ENCODE data around the gene NISCH.

NISCH gene

DNA sequence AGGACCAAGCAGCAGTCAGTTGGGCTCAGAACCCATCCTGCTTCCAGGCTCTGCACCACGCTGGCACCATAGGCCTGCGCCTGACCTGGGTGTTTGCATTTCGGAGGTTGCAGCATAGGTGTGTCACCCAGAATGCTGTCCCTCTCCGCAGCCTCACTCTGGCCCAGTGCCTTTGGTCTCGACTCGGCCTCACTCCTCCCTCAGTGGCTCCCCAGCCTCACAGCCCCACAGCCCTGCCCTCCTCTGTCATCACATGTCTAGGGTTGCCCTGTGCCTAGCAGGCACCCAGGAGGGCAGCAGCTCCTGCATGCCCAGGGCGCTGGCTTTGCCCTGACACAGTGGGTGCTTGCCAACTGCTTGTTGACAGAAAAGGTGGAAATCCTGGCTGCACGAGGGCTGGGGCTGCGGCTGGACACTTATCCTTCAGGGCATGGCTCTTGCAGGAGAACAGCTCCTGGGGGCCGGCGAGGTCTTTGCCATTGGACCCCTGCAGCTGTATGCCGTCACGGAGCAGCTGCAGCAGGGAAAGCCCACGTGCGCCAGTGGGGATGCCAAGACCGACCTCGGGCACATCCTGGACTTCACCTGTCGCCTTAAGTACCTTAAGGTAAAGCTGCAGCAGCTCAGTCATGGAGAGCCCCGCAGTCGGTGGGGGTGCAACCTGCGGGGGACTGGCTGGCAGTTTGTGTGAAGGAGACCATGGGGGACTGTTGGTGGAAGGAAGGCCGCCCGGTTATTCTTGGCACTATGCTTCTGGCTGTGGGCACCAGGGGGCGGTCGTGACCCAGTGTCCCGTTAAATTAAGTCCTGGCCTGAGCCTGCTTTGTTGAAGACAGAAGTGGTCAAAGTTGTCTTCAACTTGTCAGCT, 16.2 kb downstream of the NISCH start:
- DNase-seq (ENCODE audit: low read depth in 3 of 3), result peak in 1 of 3 experiments; percentile 33

DNA sequence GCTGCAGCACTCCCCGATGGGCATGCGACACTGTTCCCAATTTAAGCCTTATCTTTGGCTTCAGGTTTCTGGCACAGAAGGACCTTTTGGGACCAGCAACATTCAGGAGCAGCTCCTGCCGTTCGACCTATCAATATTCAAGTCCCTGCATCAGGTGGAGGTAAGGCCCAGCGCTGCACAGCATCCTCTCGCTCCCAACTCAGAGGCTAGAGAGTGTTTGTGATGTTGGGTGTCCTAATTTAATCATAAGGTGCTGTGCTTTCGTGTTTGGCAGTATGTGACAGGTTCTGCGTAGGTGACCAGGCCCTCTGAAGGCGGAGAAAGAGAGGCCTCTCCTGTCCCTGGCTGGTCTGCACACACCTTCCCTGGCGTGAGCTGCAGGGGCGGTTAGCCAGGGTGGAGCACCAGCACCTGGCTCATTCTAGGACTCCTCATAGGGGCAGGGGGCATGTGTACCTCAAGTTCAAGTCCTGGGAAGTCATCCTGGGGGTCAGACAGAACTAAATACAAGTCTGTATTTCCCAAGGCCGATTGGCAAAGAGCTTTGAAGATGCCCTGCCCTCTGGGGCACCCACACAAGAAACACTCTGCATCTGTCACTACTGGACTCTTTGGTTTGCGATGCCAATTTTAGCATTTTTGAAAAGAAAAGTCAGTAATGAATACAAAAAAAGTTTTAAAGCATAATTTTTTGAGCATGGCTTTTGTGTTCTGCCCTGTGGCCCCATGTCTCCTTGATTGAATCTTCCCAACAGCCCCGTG, 17.0 kb downstream of the NISCH start:
- no peak for DNase-seq (ENCODE audit: low read depth in 3 of 3)

DNA sequence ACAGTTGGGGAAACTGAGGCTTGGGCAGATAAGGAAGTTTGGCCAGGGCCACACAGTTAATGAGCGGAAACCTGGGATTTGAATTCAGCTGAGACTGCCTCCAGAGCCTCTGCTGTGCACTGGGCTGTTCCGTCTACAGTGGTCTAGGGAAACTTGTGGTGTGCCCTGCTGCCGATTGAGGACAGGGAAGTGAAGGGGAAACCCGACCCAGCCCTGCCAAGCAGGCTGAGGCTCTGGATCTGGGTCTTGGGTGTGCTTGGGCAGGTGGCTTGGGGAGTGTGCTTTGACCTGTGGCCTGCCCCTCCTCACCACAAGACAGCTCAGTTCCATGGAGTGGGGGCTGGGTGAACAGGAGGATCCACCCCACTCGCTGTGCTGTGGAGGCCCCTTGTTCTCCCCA, 17.6 kb downstream of the NISCH start:
- DNase-seq (ENCODE audit: low read depth in 3 of 3), result no peak

DNA sequence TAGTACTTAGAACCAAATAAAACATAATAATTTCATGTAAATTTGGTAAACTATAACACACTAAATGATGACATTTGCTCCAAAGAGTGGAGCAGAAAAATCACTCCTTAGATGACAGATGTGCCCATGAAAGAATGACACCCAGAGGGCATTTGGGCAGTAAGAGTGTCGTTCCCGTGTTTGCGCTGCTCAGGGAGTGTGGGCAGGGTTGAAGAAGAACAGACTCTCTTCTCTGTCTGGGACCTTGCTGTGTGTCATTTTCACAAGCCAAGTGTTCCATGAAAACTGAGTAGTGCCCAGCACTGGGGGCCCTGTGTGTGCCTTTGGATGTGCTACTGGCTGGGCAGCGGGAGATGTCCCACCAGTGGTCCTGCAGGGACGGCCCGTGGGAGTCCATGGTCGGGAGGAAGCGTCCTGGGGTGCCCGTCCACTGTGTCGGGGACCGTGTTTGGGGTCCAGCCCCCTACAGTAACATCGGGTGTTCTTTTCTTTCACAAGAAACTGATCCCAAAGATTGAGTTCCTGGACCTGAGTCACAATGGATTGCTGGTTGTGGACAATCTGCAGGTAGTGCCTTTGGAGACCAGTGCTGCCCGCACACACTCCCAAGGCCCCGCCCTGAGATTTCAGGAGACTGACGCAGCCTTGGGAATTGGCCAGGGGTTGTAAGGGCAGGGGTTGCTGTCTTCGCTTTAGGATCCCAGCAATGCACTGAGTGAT, 21.8 kb downstream of the NISCH start:
- DNase-seq (ENCODE audit: low read depth in 3 of 3), result no peak

DNA sequence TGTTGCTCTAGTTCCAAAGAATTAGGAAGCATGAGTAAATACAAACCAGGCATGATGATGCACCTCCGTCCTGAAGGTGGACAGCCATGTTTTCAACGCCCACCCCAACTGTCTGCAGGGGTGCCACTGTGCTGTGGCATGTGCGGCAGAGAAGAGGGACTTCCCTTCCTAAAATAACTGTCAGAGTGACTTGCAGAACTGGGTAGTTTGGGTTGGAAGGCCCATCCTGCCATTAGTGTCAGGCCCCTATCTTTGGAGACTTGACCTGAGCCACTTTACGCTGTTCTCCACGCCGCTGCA, 22.3 kb downstream of the NISCH start:
- no peak for DNase-seq (ENCODE audit: low read depth in 3 of 3)

DNA sequence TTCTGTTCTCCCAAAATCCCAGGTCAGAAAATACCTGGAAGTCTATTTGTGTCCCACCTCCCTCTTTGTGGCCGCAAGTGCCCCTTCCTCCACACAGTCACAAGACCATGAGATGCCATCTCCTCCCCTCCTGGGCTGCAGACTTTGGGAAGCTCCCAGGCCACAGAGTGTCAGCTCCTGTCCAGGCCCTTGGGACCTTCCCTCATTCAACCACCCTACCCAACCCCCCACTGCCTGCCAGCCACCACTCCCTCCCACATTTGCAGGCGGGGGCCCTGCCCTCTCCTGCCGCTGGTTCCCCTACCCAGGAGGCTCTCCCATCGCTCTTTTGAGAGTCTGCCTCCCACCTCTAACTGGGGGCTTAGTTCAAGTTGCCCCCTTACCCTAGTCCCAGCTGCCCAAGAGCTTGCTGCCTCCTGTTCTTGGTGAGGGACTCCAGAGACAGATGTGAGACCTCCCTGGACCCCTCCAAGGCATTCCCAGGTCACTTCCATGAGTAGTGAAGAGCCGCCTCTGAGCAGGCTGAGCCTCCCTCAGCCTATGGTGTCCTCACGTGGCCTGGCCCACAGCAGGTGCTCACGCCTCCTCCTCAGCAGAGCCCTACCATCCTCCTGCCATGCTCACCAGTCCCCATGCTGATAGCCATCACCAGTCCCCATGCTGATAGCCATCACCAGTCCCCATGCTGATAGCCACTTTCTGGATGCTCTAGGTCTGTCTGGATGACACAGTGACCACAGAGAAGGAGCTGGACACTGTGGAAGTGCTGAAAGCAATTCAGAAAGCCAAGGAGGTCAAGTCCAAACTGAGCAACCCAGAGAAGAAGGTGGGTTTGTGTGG, 23.9 kb downstream of the NISCH start:
- no peak for DNase-seq (ENCODE audit: low read depth in 3 of 3)

DNA sequence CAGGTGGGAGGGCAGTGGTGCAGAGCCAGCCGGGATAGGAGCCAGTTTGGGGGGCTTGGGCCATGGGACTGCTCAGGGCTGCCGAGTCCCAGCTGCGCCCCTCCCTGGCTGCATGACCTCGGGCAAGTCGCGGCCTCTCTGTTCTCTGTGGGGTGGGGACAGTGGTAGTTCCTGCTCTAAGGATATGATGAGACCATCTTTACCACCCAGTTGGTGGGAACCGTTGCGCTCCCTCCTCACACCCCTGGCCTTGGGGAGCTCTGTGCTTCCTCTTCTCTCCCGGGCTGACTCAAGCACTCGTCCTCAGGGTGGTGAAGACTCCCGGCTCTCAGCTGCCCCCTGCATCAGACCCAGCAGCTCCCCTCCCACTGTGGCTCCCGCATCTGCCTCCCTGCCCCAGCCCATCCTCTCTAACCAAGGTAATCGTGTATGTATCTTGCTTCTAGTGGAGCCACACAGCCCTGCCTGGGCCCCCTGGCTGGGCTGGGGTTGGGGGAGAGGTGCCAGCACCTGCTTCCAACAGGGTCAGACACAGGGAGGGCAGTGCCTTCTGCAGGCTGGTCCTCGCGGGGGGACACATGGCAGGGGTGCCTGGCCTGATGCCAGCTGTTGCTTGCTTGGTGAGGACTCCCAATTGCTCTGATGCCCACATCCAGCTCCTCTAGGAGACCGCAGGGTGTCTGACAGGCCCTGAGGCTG, 24.6 kb downstream of the NISCH start:
- DNase-seq (ENCODE audit: low read depth in 3 of 3), result no peak

DNA sequence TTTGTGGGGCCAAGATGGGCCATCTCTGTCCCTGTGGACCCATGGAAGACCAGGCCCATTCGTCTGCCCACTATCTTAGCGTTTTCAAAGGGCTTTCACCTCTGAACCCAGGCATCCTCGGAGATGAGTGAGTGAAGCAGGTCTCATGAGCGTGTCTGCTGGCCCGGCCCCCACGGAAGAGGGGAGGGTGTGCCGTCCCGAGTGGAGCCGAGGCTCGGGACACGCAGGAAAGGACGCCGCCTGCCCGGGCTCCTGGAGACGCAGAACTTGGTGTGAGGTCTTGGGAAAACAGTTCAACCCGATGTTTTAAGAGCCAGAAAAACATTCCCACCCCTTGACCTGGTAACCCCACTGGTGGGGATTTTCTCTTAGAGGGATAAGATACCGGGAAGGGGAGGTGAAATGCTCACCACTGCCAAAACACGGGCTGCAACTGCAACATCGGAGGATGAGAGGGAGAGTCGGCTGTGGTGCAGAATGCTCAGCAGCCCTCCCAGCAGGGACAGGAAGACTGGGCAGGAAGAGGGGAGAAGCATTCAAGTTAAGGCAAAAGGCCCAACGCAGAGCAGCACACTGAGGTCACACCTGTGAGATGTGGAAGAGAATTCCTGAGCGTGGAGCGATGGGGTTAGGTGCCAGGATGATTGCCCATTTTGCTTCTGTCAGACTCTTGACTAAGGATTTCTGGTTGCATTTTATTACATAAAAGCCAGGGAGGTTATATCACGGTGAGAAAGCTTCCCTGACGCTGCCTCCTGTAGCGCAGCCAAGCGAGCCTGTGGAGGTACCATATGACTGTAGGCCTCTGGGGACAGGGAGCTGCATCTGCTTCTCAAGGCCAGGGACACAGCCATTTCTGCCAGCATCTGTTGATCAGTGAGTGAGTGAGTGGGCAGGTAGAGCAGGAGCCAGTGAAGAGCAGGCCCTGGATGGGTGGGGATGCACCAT, 25.6 kb downstream of the NISCH start:
- DNase-seq (ENCODE audit: low read depth in 3 of 3), result no peak

DNA sequence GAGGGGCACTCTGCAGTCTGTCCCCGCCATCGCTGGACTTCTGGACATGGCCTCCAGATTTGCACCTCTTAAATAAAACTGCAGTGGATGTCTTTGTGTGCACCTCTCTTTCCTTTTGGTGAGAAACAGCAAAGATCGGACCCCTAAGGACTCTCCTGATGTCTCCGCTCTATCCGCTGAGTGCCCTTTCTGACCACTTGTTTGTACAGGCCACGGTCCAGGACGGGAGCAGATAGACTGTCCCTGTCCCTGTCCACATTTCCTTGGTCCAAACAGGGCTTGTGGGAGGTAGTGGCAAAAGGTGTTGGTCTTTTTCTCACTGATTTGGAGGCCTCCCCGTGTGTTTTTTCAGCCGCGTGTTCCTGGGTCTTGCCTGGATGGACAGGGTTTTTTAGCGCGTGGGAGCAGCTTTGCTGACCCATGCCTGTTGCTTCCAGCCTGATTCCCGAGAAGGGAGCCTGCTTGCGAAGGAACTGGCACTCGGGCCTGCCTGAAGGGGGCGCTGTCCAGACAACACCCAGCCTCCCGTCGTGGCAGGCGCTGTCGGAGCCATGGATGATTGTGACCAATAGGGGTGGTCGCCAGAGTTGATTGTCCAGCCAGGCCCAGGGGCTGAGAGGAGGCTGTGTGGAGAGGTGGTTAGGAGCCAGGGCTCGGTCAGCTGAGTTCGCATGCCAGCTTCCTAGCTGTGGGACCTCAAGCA, 26.6 kb downstream of the NISCH start:
- DNase-seq (ENCODE audit: low read depth in 3 of 3), result peak in 1 of 3 experiments; percentile 17

DNA sequence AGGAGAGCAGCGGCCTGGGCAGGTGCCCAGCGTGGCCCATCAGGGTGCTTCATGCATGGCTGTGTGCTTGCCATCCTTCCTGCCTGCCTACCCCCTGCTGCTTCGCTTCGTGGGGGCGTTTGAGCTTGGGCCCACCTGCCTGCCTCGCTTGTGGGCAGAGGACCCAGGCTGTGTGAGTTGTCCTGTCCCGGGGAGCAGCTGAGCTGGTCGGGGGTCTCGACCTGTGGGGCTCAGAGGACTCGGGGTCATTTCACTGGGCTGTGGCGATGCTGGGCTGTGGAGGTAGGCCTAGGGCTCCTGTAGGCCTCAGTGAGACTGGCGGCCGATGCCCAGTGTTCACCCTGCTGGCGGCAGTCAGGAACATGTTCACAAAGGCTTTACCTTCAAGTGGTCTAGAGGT, 27.7 kb downstream of the NISCH start:
- no peak for DNase-seq (ENCODE audit: low read depth in 3 of 3)

DNA sequence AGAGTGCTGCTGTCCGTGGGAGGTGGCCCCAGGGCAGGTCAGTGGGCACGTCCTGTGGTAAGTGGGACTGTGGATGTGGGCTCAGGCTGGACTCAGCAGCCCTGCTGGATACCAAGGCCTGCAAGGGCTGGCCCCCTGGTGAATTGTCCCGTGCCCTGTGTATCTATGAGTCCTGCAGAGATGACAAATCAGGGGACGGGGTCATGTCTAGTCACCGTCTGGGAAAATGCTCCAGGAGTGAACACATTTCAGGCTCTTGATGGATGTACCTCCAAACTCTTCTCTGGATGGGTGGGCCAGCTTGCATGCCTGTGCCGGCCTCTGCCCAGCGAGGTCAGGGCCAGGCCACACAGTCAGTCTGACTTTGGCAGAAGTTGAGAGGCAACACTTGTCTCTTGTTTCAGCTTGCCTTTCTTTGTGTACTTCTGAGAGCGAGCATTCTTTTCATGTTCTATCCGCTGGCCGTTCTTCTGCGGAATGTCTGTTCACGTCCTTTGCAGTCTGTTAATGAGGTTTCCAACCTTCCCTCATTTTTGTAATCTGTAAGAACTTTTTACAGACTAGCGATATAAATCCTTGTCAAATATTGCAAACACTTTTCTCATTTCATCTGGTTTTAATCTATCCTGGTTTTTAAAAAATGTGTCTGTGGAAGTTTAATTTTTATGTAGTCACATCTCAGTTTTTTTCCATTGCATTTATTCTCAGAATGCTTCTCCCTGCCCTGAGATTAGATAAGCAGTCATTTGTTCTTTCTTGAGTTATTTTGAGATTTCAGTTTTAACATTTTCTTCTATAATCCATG, 28.4 kb downstream of the NISCH start:
- DNase-seq (ENCODE audit: low read depth in 3 of 3), result no peak

DNA sequence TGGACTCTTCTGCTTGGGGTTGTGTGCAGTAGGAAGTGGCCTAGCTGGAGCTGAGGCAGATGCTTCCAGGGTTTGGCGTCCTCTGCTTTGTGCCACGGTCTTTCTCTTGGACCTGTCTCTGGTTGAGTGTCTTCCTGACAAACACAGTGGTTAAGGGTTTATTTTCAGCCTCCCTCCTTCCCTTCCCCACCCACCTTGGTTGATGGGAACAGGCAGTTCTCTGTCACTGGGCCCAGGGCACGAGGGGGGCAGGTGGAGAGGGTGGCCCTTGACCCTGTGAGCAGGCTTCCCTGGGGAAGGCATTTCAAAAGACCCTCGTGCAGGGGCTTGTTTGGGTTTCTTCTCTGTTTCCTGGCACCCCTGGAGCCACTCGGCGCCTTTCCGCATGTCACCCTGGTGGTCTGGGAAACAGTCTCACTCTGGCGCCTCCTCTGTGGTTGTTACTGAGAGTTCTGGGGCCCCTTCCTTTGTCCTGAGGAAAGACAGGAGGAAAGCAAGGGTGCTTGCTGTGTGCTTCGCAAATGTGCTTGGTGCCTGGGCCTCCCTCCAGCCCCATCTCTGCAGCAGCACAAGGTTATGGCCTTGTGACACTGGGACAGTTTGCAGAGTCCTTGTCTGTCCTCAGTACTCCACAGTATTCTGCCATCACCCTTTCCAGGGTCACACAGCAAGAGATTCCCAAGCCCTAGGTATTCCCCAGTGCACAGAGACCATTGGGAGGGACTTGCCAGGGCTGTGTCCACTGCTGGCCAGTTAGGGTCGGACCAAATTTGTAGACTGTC, 29.5 kb downstream of the NISCH start:
- no peak for DNase-seq (ENCODE audit: low read depth in 3 of 3)

DNA sequence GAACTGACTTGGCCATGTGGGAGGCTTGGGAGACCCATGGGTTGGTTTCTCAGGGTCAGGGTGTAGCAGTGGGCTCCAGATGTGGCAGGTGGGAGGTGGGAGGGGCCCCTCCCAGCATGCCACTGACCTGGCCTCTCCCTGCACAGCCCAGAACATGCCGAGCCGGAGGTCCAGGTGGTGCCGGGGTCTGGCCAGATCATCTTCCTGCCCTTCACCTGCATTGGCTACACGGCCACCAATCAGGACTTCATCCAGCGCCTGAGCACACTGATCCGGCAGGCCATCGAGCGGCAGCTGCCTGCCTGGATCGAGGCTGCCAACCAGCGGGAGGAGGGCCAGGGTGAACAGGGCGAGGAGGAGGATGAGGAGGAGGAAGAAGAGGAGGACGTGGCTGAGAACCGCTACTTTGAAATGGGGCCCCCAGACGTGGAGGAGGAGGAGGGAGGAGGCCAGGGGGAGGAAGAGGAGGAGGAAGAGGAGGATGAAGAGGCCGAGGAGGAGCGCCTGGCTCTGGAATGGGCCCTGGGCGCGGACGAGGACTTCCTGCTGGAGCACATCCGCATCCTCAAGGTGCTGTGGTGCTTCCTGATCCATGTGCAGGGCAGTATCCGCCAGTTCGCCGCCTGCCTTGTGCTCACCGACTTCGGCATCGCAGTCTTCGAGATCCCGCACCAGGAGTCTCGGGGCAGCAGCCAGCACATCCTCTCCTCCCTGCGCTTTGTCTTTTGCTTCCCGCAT, 31.8 kb downstream of the NISCH start:
- DNase-seq (ENCODE audit: low read depth in 3 of 3), result no peak

DNA sequence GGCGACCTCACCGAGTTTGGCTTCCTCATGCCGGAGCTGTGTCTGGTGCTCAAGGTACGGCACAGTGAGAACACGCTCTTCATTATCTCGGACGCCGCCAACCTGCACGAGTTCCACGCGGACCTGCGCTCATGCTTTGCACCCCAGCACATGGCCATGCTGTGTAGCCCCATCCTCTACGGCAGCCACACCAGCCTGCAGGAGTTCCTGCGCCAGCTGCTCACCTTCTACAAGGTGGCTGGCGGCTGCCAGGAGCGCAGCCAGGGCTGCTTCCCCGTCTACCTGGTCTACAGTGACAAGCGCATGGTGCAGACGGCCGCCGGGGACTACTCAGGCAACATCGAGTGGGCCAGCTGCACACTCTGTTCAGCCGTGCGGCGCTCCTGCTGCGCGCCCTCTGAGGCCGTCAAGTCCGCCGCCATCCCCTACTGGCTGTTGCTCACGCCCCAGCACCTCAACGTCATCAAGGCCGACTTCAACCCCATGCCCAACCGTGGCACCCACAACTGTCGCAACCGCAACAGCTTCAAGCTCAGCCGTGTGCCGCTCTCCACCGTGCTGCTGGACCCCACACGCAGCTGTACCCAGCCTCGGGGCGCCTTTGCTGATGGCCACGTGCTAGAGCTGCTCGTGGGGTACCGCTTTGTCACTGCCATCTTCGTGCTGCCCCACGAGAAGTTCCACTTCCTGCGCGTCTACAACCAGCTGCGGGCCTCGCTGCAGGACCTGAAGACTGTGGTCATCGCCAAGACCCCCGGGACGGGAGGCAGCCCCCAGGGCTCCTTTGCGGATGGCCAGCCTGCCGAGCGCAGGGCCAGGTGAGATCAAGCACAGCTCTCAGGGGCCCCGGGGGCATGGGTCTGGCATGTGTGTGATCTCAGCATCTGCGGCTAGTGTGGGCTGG, 32.6 kb downstream of the NISCH start:
- no peak for DNase-seq (ENCODE audit: low read depth in 3 of 3)

DNA sequence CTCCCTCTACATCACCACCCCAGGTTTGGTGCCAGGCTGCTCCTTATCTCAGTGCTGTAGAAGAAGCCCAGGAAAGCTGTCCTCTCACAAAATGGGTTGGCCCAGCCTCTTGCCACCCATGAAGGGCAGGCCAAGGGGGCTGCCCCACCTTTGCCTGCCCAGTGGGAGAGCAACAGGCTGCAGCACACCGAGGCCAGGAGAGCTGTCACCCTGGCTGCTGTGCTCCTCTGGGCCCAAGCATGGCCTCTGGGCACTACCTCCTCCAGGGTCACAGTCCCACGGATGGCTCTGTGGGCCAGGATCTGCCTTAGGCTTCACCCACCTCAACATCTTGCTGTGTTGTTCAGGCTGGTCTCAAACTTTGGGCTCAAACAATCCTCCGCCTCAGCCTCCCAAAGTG, 33.3 kb downstream of the NISCH start:
- DNase-seq (ENCODE audit: low read depth in 3 of 3), result no peak

DNA sequence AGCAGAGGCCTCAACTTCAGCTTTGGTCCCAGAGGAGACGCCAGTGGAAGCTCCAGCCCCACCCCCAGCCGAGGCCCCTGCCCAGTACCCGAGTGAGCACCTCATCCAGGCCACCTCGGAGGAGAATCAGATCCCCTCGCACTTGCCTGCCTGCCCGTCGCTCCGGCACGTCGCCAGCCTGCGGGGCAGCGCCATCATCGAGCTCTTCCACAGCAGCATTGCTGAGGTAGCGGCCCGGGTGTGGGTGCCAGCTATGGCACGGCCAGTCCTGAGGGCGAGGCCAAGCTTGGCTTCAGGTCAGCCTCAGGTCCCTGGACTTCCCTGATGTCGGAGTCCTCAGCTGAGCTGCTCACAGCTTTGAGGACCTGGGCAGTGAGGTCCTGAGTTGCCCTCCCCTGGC, 34.0 kb downstream of the NISCH start:
- no peak for DNase-seq (ENCODE audit: low read depth in 3 of 3)

Measured in stimulated activated CD4-positive, alpha-beta T cell treated with anti-CD3 and anti-CD28 coated beads, TNF-alpha, amount 100 ng/mL, for 24 hours (primary cell).